ENCODE data around the gene MRPL37. TPM values are rescaled to one million over a fixed set of nuclear protein-coding genes. Genes with fewer than 3 reads are reported as not detected.

Gene MRPL37
- total and polyA plus RNA-seq, 2 of the 4 experiments (the other 2 are of a cell fraction), result 42.8 to 132 TPM

DNA sequence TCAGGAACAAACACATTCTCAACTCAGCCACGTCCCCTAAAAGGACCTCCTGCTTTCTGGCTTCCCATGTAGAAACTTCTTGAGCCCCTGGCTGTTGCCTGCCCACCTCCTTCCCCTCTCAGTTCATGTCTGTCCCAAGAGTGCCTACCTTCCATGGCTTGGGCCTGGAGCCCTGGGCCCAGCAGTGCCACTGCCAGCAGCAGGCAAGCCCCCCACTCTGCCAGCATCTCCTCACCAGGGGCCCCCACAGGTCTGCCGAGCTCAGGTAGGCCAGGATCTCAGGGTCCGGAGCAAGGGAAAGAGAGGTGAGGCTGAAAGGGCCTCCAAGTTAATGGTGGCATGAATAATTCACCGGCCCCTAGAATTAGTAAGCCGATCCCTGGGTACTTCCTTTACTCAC lies 47.3 kb upstream of the MRPL37 start, which contains the start of gene CDCP2:
TSS of gene CDCP2 (minus strand) at position 305 of the 400 bp plus-strand sequence. CDS start at position 227, 78 bp downstream.
- intact Hi-C loops (cut with micrococcal nuclease), result no loop called here
- ATAC-seq (ENCODE audit: low read depth) (no peak), DNase-seq (no peak)
- Histone ChIP-seq H3K14ac (replicated peaks; ENCODE audit: low read depth, low read length) (no peak within 1 kb of the TSS), H3K27me3 (ENCODE audit: control insufficient read depth, insufficient read depth, low read length) (peaks cover 2% of the 10 kb centered on the region; the same call in 1 of the 2 replicates), H3K4ac (ENCODE audit: low read depth, low read length) (no peak within 1 kb of the TSS), H3K4me2 (ENCODE audit: low read depth, low read length) (no peak within 1 kb of the TSS), H3K18ac (ENCODE audit: low read depth, low read length) (no peak within 1 kb of the TSS), H2BK120ac (ENCODE audit: low read depth, low read length) (no peak within 1 kb of the TSS), H3K79me1 (ENCODE audit: low read depth in 1 of 2, low read length in 2 of 2) (no peaks in the 10 kb centered on the region), H2BK5ac (ENCODE audit: low read depth, low read length, poor library complexity, severe bottlenecking) (no peak within 1 kb of the TSS), H2BK20ac (ENCODE audit: low read depth, low read length) (no peak within 1 kb of the TSS), H4K5ac (ENCODE audit: low read depth, low read length) (no peak within 1 kb of the TSS), H3K56ac (ENCODE audit: extremely low read depth, insufficient read depth, low read length) (no peak within 1 kb of the TSS), H4K91ac (ENCODE audit: insufficient read depth, low read depth, low read length) (no peak within 1 kb of the TSS), H3K4me3 (ENCODE audit: insufficient read depth, low read depth, low read length) (no peak within 1 kb of the TSS), H3K4me1 (ENCODE audit: control insufficient read depth, insufficient read depth, low read length) (peaks cover 6% of the 10 kb centered on the region), H4K8ac (ENCODE audit: low read depth in 2 of 2, low read length in 2 of 2) (no peak within 1 kb of the TSS), H4K20me1 (ENCODE audit: insufficient read depth, low read length) (no peaks in the 10 kb centered on the region), H3K9ac (ENCODE audit: low read depth, low read length) (no peak within 1 kb of the TSS), H2BK15ac (ENCODE audit: low read depth, low read length) (no peak within 1 kb of the TSS), H3K36me3 (ENCODE audit: control insufficient read depth, insufficient read depth, low read length) (no peaks in the 10 kb centered on the region), H3K27ac (ENCODE audit: insufficient read depth, low read length) (no peak within 1 kb of the TSS), H2AFZ (replicated peaks; ENCODE audit: low read length, poor library complexity) (peak within 1 kb of the TSS; percentile 73), H3K9me3 (ENCODE audit: control insufficient read depth, insufficient read depth, low read length) (no peaks in the 10 kb centered on the region), H3K9me1 (ENCODE audit: insufficient read depth, low read length) (peaks cover 6% of the 10 kb centered on the region; the same call in 1 of the 2 replicates), H3K23ac (ENCODE audit: low read depth, low read length) (no peak within 1 kb of the TSS), H2AK9ac (replicated peaks; ENCODE audit: low read depth, low read length, poor library complexity) (no peak within 1 kb of the TSS), H2AK5ac (ENCODE audit: low read depth, low read length) (no peak within 1 kb of the TSS)
- CTCF ChIA-PET, result no interaction called here
- TF ChIP-seq, protein P1, sequence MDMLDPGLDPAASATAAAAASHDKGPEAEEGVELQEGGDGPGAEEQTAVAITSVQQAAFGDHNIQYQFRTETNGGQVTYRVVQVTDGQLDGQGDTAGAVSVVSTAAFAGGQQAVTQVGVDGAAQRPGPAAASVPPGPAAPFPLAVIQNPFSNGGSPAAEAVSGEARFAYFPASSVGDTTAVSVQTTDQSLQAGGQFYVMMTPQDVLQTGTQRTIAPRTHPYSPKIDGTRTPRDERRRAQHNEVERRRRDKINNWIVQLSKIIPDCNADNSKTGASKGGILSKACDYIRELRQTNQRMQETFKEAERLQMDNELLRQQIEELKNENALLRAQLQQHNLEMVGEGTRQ (IDR thresholded peaks at IDR 0.05; ENCODE audit: low read depth, low read length), result no peak
- TF ChIP-seq CEBPB (IDR thresholded peaks at IDR 0.05; ENCODE audit: low read depth, low read length) (no peak), CHD1 (IDR thresholded peaks at IDR 0.05; ENCODE audit: low read depth, low read length) (no peak), RAD21 (IDR thresholded peaks at IDR 0.05; ENCODE audit: low read length) (no peak), RFX5 (IDR thresholded peaks at IDR 0.05; ENCODE audit: low read depth, low read length) (no peak), RCOR1 (IDR thresholded peaks at IDR 0.05; ENCODE audit: insufficient replicate concordance, low read length) (no peak), MXI1 (IDR thresholded peaks at IDR 0.05; ENCODE audit: borderline replicate concordance, low read depth, low read length) (no peak), BHLHE40 (IDR thresholded peaks at IDR 0.05; ENCODE audit: low read depth, low read length) (no peak), MAZ (IDR thresholded peaks at IDR 0.05; ENCODE audit: borderline replicate concordance, low read depth, low read length) (no peak), CTCF (conservative IDR thresholded peaks at IDR 0.05; ENCODE audit: low read depth, low read length) (no peak), FOS (IDR thresholded peaks at IDR 0.05; ENCODE audit: low read depth, low read length) (no peak), POLR2A (IDR thresholded peaks at IDR 0.05; ENCODE audit: low read depth, low read length) (no peak), MAFK (IDR thresholded peaks at IDR 0.05; ENCODE audit: low read depth, low read length) (no peak), SMC3 (IDR thresholded peaks at IDR 0.05; ENCODE audit: low read depth, low read length) (no peak)
- dilution Hi-C loops (cut with HindIII; ENCODE audit: low sequenced_read_pairs, unreplicated experiment), result no loop called here
- no CpG with 5 or more reads among the region's 5 CpGs for WGBS, 2 experiments (ENCODE audit: extremely low coverage in 2 of 2, insufficient read length in 1 of 2)
- POLR2A ChIA-PET (ENCODE audit: unreplicated experiment), result no interaction called here
- in situ Hi-C loops (cut with MboI; ENCODE audit: low sequenced_read_pairs), result no loop called here
- no TSS peak for BruUV-seq (replicated peaks)

Data from IMR-90 (cell line).